LNCaP clone FGC (cell line): ENCODE data around the gene STIP1.

Experiments used
- DNase-seq: peaks from one replicate; pipeline ENCODE4 v3.0.0-alpha.2; 2011; ENCODE audit warnings: low read depth
- H3K4me3 ChIP-seq: 2 replicates; pipeline ENCODE4 v1.5.1; 2011; ENCODE audit warnings: mild to moderate bottlenecking, low read depth, low read length, control low read depth
- TF ChIP-seq, protein P1 (sequence below): IDR thresholded peaks from 2 replicates; pipeline ENCODE4 v1.5.1; 2012; ENCODE audit warnings: mild to moderate bottlenecking; ENCODE audit not compliant: control insufficient read depth, insufficient read depth; ENCODE audit errors: extremely low read depth

Gene STIP1

DNA sequence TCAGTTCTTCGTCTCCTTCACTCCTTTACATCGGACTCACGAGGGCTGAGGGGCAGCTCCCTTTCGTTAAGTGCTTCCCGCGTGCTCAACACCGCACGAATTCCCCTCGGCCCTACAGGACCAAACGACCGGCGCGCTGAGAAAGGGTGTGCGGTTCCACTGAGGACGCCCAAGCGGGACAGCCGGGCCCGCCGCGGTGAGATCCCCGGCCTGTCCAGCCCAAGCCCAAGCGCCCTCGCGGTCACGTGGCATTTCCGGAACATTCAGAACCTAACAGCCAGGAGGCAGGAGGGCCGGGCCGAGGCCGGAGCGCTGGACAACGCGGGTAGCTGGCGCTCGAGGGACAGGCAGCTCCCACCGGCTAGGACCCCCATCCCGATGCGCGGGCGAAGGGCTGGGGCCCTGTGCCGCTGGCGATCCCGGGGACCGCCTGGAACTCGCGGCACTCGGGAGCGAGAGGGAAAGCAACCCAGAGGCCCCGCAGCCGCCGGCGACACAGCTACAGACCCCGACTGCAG, 737 bp upstream of the STIP1 start:
- peak; percentile 58 for DNase-seq
- TF ChIP-seq, protein P1, sequence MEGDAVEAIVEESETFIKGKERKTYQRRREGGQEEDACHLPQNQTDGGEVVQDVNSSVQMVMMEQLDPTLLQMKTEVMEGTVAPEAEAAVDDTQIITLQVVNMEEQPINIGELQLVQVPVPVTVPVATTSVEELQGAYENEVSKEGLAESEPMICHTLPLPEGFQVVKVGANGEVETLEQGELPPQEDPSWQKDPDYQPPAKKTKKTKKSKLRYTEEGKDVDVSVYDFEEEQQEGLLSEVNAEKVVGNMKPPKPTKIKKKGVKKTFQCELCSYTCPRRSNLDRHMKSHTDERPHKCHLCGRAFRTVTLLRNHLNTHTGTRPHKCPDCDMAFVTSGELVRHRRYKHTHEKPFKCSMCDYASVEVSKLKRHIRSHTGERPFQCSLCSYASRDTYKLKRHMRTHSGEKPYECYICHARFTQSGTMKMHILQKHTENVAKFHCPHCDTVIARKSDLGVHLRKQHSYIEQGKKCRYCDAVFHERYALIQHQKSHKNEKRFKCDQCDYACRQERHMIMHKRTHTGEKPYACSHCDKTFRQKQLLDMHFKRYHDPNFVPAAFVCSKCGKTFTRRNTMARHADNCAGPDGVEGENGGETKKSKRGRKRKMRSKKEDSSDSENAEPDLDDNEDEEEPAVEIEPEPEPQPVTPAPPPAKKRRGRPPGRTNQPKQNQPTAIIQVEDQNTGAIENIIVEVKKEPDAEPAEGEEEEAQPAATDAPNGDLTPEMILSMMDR = no peak
- peak overlapping the region; percentile 60; the same call in 1 of the 2 replicates for H3K4me3 ChIP-seq

DNA sequence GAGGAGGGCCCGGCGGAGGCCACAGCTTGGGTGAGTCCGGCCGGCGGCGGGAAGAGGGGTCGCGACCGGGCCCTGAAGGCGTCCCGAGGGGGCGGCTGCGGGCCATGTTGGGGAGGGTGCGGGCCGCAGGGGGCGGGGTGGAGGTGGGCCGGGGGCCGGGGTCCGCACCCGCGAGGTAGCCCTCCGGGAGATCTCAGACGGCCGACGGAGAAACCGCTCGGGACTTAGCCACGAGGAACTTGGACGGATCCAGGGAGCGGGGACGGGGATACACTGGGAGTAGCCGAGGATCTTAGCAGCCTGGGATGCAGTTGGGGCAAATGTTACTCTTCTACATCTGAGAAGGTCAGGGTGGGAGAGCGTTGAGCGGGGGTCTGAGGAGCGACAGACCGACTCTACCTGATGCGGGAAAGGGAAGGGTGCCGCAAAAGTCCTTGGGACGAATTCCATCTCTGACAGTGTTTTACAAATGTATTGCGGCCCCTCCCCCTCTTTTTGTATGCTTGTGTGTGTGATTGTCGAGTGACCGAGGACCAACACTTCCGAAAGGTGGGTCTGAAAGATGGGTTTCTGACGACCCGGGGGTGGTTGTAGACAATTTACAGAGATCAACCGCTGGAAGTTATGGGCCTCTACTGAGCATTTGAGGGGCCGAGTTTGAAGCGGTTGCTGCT, 658 bp downstream of the STIP1 start:
- TF ChIP-seq, protein P1 = no peak
- H3K4me3 ChIP-seq = no peak overlapping the region
- DNase-seq = no peak

DNA sequence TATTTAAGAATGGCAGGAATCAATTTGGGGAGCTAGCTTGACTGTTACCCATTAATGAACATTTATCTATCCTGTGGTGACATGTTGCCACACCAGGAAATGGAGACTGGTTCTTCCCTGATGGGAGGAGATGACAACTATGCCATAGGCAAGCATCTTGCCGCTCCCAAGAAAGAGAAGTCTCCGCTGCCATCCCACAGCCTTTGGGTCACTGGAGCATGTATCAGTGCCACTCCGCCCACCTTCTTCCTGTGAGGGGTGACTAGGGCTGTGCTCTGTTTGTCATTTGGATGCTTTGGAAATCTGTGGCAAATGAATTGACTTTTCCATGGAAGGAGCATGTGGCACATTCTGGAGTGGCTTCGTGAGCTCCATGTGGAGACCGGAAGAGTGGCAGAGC, 6.5 kb downstream of the STIP1 start:
- H3K4me3 ChIP-seq = no peak overlapping the region
- TF ChIP-seq, protein P1 = no peak
- DNase-seq = no peak

DNA sequence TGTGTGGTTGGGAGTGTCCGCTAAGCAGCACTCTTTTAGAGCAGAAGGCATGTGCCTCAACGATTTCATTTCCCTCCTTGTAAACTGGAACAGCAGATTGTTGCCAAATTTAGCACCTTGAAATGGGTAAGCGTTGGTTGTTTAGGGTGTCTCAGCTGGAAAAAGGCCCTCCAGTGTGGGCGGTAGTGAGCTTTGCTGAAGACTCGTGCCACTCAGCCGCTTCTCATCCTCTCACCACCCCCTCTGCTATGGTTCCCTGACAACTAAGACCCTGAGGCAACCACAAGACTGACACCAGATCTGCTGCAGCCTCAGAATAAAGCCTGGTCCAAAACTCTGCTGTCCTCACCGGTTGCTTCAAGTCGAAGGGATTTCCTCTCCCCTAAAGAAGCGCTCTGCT, 10.7 kb downstream of the STIP1 start:
- H3K4me3 ChIP-seq = no peak overlapping the region
- TF ChIP-seq, protein P1 = no peak
- DNase-seq = no peak

DNA sequence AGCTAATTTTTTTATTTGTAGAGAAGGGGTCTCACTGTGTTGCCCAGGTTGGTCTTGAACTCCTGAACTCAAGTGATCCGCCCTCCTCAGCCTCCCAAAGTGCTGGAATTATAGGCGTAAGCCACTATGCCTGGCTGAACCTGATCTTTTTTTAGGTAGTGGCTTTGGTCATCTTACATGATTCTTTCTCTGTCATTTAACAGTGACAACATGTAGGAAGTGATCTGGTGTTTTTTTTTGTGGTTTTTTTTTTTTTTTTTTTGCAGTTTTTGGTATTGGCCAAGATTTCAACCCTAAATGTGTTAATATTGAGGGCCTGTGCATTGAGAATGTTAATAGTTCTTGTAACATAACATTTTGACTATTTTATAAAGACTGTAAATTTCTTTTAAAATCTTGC, 12.5 kb downstream of the STIP1 start:
- no peak overlapping the region for H3K4me3 ChIP-seq
- no peak for DNase-seq
- TF ChIP-seq, protein P1 = no peak

DNA sequence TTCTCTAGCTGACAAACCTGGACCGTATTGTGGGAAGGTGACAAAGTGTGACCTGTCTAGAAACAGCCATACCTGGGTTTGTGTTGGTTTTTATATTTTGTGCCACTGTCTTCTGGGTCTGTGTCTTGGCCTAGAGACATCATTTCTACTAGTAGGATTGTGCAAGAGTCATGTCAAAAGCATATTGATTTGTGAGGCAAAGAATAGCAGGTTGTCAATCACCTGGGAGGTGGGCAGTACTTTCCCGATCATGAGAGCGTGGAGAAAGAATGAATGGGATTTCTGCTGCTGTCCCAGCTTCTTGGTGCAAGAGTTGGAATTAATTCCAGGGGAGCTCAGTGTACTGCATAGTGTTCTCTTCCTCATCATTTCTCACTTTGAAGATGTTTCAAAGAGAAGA, 15.6 kb downstream of the STIP1 start:
- H3K4me3 ChIP-seq = no peak overlapping the region
- TF ChIP-seq, protein P1 = no peak

DNA sequence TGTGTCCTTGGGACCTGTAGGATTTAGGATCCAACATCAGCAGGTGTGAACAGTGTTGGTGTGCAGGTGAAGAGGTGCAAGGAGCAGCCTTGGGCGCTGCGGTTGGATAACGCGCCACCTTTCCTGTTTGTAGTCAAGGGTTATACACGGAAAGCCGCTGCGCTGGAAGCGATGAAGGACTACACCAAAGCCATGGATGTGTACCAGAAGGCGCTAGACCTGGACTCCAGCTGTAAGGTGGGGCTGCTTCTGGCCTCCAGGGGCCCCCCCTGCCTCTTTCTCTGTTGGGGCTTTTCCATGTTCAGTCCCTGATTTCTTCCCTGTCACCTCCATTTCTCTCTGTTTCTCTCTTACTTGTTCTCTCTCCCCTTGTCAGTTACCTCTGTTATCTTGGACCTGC, 17.0 kb downstream of the STIP1 start:
- TF ChIP-seq, protein P1 = no peak
- DNase-seq = no peak

More for the DNA sequence above, 15.6 kb downstream of the STIP1 start:
- no peak for DNase-seq

More for the DNA sequence above, 17.0 kb downstream of the STIP1 start:
- H3K4me3 ChIP-seq = no peak overlapping the region
